Lower lobe of right lung (tissue), 2 donors: ENCODE data around the gene SMG1. TPM values are rescaled to one million over a fixed set of nuclear protein-coding genes. Genes with fewer than 3 reads are reported as not detected.
"Not testable (repeated sequence)": the region's sequence is repeated elsewhere in the genome, so short reads cannot be mapped to it uniquely, and the experiment has no call there.

Experiments
- ATAC-seq, 2 donors: fragments of 200-7000 bp; cut with Tn5 transposase; one replicate each; pipeline ENCODE4 v1.9.1; 2020 to 2022; ENCODE audit warnings: mild to moderate bottlenecking in 2 of 2, moderate library complexity in 2 of 2
- DNase-seq: peaks from one replicate; pipeline ENCODE4 v3.0.0-alpha.2; 2020
- H3K27ac ChIP-seq: fragments of 200-600 bp; one replicate; pipeline ENCODE4 v1.8.0; 2022
- H3K27me3 ChIP-seq: fragments of 200-600 bp; one replicate; pipeline ENCODE4 v1.8.0; 2022; ENCODE audit warnings: low read depth
- H3K36me3 ChIP-seq: fragments of 200-600 bp; one replicate; pipeline ENCODE4 v1.8.0; 2022; ENCODE audit warnings: mild to moderate bottlenecking
- H3K4me1 ChIP-seq: fragments of 200-600 bp; one replicate; pipeline ENCODE4 v1.8.0; 2022
- H3K4me3 ChIP-seq: fragments of 200-600 bp; one replicate; pipeline ENCODE4 v1.8.0; 2022; ENCODE audit warnings: mild to moderate bottlenecking
- H3K9me3 ChIP-seq: fragments of 200-600 bp; one replicate; pipeline ENCODE4 v1.8.0; 2022
- CTCF ChIP-seq: fragments of 200-600 bp; IDR thresholded peaks from one replicate; pipeline ENCODE4 v1.8.0; 2022; ENCODE audit warnings: antibody characterized with exemption, mild to moderate bottlenecking
- intact Hi-C: fragments of 100-400 bp; cut with DNase I; formaldehyde crosslinking; loops from one replicate; pipeline ENCODE4 v1.11.0; 2022
- total RNA-seq: library from RNA; stranded (reverse); fragmentation: NEBNext Ultra II Directional; extraction: Animal tissue kit (Norgen Biotek cat#: 25700); gene quantifications from one replicate; pipeline ENCODE4 v1.2.1, GENCODE V29; 2021
- donor health status: DM: no; HTN: yes; CAD: no; lungs with severe emphysema.

Gene SMG1
- total RNA-seq, 1 donor from 2014 or later = 89.0 TPM

- H3K27me3 ChIP-seq, intact Hi-C loops, H3K4me3 ChIP-seq, H3K9me3 ChIP-seq, H3K4me1 ChIP-seq, H3K27ac ChIP-seq, DNase-seq, ATAC-seq: not testable (repeated sequence)
- H3K36me3 ChIP-seq = peaks cover 70% of the 10 kb centered on the region
These were observed 41.8 kb downstream of the SMG1 start for GRCh38 chr16:18884456-18884855.

- H3K4me3 ChIP-seq, H3K9me3 ChIP-seq, ATAC-seq, DNase-seq, H3K4me1 ChIP-seq, H3K27ac ChIP-seq, H3K27me3 ChIP-seq, intact Hi-C loops: not testable (repeated sequence)
- H3K36me3 ChIP-seq = peaks cover 84% of the 10 kb centered on the region
These were observed 48.5 kb downstream of the SMG1 start for GRCh38 chr16:18877734-18878133.

GRCh38 chr16:18877259-18877658, 48.9 kb downstream of the SMG1 start:
- H3K4me1 ChIP-seq, H3K27ac ChIP-seq, H3K27me3 ChIP-seq, DNase-seq, H3K4me3 ChIP-seq, H3K9me3 ChIP-seq, intact Hi-C loops, ATAC-seq: not testable (repeated sequence)
- peaks cover 82% of the 10 kb centered on the region for H3K36me3 ChIP-seq

GRCh38 chr16:18876301-18876700, 49.9 kb downstream of the SMG1 start:
- H3K27me3 ChIP-seq, DNase-seq, ATAC-seq, H3K27ac ChIP-seq, H3K4me3 ChIP-seq, H3K4me1 ChIP-seq, intact Hi-C loops, H3K9me3 ChIP-seq: not testable (repeated sequence)
- H3K36me3 ChIP-seq = peaks cover 82% of the 10 kb centered on the region

GRCh38 chr16:18869043-18869771, 57.0 kb downstream of the SMG1 start:
- H3K27me3 ChIP-seq, ATAC-seq, H3K27ac ChIP-seq, intact Hi-C loops, H3K9me3 ChIP-seq, H3K4me1 ChIP-seq, DNase-seq, H3K4me3 ChIP-seq: not testable (repeated sequence)
- H3K36me3 ChIP-seq = peaks cover 90% of the 10 kb centered on the region

GRCh38 chr16:18866277-18866823, 59.9 kb downstream of the SMG1 start:
- H3K4me3 ChIP-seq, H3K4me1 ChIP-seq, H3K27me3 ChIP-seq, ATAC-seq, H3K9me3 ChIP-seq, DNase-seq, intact Hi-C loops, H3K27ac ChIP-seq: not testable (repeated sequence)
- H3K36me3 ChIP-seq = peaks cover 88% of the 10 kb centered on the region

GRCh38 chr16:18862891-18863290, 63.3 kb downstream of the SMG1 start:
- H3K9me3 ChIP-seq, H3K4me3 ChIP-seq, intact Hi-C loops, H3K27ac ChIP-seq, H3K27me3 ChIP-seq, ATAC-seq, H3K4me1 ChIP-seq, DNase-seq: not testable (repeated sequence)
- peaks cover 79% of the 10 kb centered on the region for H3K36me3 ChIP-seq

GRCh38 chr16:18855196-18855595, 71.0 kb downstream of the SMG1 start:
- no peaks in the 10 kb centered on the region for H3K4me1 ChIP-seq
- no peak overlapping the region for H3K27ac ChIP-seq
- no peak for TF ChIP-seq CTCF
- intact Hi-C loops = no loop called here
- no peak for DNase-seq
- no peak for ATAC-seq
- H3K9me3 ChIP-seq = no peaks in the 10 kb centered on the region
- no peaks in the 10 kb centered on the region for H3K27me3 ChIP-seq
- H3K36me3 ChIP-seq = peaks cover 100% of the 10 kb centered on the region
- H3K4me3 ChIP-seq = no peak overlapping the region

- no peaks in the 10 kb centered on the region for H3K27me3 ChIP-seq
- H3K36me3 ChIP-seq = peaks cover 100% of the 10 kb centered on the region
- no peak for TF ChIP-seq CTCF
- ATAC-seq (no peak), DNase-seq (no peak)
- intact Hi-C loops = no loop called here
- no peaks in the 10 kb centered on the region for H3K4me1 ChIP-seq
- no peaks in the 10 kb centered on the region for H3K9me3 ChIP-seq
- H3K27ac ChIP-seq = no peak overlapping the region
- H3K4me3 ChIP-seq = no peak overlapping the region
These were observed 72.5 kb downstream of the SMG1 start for GRCh38 chr16:18853694-18854093.
